ENCODE results near the gene RUNX1.

The RUNX1 gene

GRCh38 chr21:34935898-34936297, 113.2 kb downstream of the RUNX1 start:
- TF ChIP-seq, protein P1, sequence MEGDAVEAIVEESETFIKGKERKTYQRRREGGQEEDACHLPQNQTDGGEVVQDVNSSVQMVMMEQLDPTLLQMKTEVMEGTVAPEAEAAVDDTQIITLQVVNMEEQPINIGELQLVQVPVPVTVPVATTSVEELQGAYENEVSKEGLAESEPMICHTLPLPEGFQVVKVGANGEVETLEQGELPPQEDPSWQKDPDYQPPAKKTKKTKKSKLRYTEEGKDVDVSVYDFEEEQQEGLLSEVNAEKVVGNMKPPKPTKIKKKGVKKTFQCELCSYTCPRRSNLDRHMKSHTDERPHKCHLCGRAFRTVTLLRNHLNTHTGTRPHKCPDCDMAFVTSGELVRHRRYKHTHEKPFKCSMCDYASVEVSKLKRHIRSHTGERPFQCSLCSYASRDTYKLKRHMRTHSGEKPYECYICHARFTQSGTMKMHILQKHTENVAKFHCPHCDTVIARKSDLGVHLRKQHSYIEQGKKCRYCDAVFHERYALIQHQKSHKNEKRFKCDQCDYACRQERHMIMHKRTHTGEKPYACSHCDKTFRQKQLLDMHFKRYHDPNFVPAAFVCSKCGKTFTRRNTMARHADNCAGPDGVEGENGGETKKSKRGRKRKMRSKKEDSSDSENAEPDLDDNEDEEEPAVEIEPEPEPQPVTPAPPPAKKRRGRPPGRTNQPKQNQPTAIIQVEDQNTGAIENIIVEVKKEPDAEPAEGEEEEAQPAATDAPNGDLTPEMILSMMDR (IDR thresholded peaks at IDR 0.05) = no peak

DNA sequence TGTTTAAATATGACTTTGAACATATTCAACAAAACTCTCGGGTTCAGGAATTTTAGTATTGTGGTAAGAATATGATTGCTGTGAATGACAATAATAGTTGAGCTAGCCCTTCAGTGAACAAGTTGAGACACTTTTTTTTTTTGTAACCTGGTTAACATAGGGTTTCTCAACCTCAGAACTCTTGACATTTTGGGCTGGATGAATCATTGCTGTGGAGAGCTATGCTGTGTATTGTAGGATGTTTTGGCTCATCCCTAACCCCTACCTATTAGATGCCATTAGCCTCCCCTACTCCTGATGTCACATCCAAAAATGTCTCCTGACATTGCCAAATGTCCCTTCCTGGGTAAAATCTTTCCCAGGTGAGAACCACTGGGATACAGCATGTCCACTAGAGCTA, 113.7 kb downstream of the RUNX1 start:
- TF ChIP-seq, protein P1 (IDR thresholded peaks at IDR 0.05) = no peak

GRCh38 chr21:34934350-34934749, 114.8 kb downstream of the RUNX1 start:
- TF ChIP-seq, protein P1 (IDR thresholded peaks at IDR 0.05) = no peak

DNA sequence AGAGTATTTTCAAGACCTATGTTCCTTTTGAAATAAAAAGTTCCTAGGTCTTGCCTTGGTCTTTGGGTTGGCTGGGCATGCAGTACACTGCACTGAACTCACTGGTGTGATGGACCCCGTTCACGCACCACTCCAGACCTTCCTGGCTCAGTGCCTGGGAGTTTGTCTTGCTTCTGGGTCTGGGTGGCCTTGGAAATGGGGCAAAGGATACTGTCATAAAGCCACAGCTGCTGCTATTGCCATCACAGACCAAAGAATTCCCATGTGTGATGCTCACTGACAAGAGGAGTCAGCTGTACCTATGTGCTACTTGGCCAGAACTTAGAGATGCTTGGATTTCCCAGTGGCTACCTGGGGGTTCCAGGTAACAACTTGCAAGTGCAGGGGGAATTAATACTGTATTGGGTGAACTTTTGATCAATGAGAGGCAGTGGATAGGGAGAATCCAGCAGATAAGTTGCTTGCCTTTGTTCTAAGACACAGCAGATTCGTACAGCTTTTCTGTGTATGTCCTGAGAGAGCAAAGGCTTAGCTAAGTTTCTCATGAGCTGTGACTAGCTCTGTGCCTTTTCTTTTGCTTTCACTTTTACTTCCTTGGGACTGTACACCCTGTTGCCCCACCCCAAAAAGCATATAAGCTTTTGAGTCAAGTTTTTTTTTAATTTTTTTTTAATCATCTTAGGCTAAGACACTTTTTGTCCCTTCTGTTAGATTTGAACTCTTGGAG, 115.3 kb downstream of the RUNX1 start:
- TF ChIP-seq, protein P1 (IDR thresholded peaks at IDR 0.05) = no peak

- TF ChIP-seq, protein P1 (IDR thresholded peaks at IDR 0.05) = no peak
These were observed 116.9 kb downstream of the RUNX1 start for GRCh38 chr21:34932233-34932632.

- TF ChIP-seq, protein P1 (IDR thresholded peaks at IDR 0.05) = no peak
These were observed 118.1 kb downstream of the RUNX1 start for GRCh38 chr21:34930971-34931370.

DNA sequence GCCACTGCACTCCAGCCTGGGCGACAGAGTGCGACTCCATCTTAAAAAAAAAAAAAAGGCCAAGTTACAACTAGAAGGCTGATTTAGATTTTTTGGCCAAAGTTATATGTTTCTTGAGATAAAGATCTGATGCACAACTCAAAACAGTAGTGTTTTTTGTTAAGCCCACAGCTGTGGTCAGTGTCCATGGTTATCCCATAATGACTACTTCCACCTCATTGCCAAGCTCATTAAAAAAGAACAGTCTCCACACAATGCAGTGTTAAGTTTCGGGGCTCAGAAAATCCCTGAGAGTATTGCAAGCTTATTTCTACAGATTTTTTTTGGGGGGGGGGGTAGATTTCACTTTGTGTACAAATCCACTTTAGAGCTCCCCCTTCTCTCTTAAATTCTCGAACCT, 120.5 kb downstream of the RUNX1 start:
- TF ChIP-seq, protein P1 (IDR thresholded peaks at IDR 0.05) = no peak

- TF ChIP-seq, protein P1 (IDR thresholded peaks at IDR 0.05) = no peak
These were observed 121.1 kb downstream of the RUNX1 start for GRCh38 chr21:34927992-34928391.

Measured in LNCAP (cell line).